ENCODE data around the gene FARSA.

DNA sequence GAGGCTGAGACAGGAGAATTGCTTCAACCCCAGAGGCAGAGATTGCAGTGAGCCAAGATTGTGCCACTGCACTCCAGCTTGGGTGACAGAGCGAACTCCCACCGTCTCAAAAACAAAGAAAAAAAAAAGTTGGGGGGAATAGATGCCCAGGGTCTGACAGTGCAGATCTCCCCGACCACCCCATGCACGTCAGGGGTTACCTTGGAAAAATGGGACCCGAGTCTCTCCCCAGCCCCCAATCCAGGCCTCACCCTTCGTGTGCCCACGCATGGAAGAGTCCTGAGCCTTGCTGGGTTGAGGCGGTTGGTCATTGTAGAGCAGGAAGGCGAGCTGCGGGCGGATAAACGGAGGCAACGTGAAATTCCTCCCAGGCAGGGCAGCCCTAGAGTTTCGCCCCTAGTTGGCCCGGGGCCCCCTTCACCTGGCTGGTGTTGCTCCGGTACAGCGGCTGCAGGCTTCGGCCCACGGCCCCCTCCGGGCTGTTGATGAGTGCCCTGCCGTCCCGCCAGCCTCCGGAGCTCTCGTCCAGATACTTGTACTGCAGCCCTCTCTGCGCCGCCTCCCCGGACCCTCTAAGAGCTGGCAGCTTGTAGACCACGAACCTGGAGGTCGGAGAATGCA lies 52.9 kb downstream of the FARSA start:
- TF ChIP-seq, protein P1, sequence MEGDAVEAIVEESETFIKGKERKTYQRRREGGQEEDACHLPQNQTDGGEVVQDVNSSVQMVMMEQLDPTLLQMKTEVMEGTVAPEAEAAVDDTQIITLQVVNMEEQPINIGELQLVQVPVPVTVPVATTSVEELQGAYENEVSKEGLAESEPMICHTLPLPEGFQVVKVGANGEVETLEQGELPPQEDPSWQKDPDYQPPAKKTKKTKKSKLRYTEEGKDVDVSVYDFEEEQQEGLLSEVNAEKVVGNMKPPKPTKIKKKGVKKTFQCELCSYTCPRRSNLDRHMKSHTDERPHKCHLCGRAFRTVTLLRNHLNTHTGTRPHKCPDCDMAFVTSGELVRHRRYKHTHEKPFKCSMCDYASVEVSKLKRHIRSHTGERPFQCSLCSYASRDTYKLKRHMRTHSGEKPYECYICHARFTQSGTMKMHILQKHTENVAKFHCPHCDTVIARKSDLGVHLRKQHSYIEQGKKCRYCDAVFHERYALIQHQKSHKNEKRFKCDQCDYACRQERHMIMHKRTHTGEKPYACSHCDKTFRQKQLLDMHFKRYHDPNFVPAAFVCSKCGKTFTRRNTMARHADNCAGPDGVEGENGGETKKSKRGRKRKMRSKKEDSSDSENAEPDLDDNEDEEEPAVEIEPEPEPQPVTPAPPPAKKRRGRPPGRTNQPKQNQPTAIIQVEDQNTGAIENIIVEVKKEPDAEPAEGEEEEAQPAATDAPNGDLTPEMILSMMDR (IDR thresholded peaks at IDR 0.05), result no peak
- TF ChIP-seq POLR2A (IDR thresholded peaks at IDR 0.05), result no peak
